NCI-H1417 treated with DMSO at 0.1 percent for 48 hours (cell line): Measurements from ENCODE around the gene VBP1.
"Not testable (repeated sequence)": the region's sequence is repeated elsewhere in the genome, so short reads cannot be mapped to it uniquely, and the experiment has no call there.

Experiments
- DNase-seq: peaks from one replicate; lab custom pipeline; 2025; lab: John Stamatoyannopoulos, UW

The VBP1 gene

GRCh38 chrX:155216179-155216939 lies at the start of gene VBP1:
VBP1 (plus strand) TSS chrX:155216460; CDS start chrX:155216483, 23 bp downstream.
- peak; percentile 58 for DNase-seq

GRCh38 chrX:155169881-155170280 lies 46.4 kb upstream of the VBP1 start:
- no peak for DNase-seq

GRCh38 chrX:155179346-155179997 lies 36.8 kb upstream of the VBP1 start:
- DNase-seq = no peak

- DNase-seq = no peak
Observed at GRCh38 chrX:155188786-155189185, 27.5 kb upstream of the VBP1 start.

- DNase-seq = no peak
Observed at GRCh38 chrX:155211208-155211607, 5.1 kb upstream of the VBP1 start.

- DNase-seq = no peak
Observed at GRCh38 chrX:155213731-155214130, 2.5 kb upstream of the VBP1 start.

- no peak for DNase-seq
Observed at GRCh38 chrX:155215443-155216178, 649 bp upstream of the VBP1 start.

GRCh38 chrX:155216940-155217440 lies 730 bp downstream of the VBP1 start:
- no peak for DNase-seq

GRCh38 chrX:155218777-155219176 lies 2.5 kb downstream of the VBP1 start:
- no peak for DNase-seq

GRCh38 chrX:155221351-155221750 lies 5.1 kb downstream of the VBP1 start:
- no peak for DNase-seq

GRCh38 chrX:155223746-155224145 lies 7.5 kb downstream of the VBP1 start:
- DNase-seq = not testable (repeated sequence)

- DNase-seq = no peak
Observed at GRCh38 chrX:155225774-155226173, 9.5 kb downstream of the VBP1 start.

GRCh38 chrX:155231163-155231562 lies 14.9 kb downstream of the VBP1 start:
- no peak for DNase-seq

GRCh38 chrX:155235891-155236290 lies 19.6 kb downstream of the VBP1 start:
- no peak for DNase-seq

GRCh38 chrX:155237719-155238118 lies 21.5 kb downstream of the VBP1 start:
- DNase-seq = no peak

GRCh38 chrX:155242300-155242699 lies 26.0 kb downstream of the VBP1 start:
- DNase-seq = no peak

GRCh38 chrX:155246748-155247147 lies 30.5 kb downstream of the VBP1 start:
- DNase-seq = no peak

GRCh38 chrX:155247497-155247896 lies 31.2 kb downstream of the VBP1 start:
- DNase-seq = no peak

GRCh38 chrX:155251391-155251790 lies 35.1 kb downstream of the VBP1 start:
- DNase-seq = no peak

- no peak for DNase-seq
Observed at GRCh38 chrX:155259752-155260151, 43.5 kb downstream of the VBP1 start.

- DNase-seq = no peak
Observed at GRCh38 chrX:155262970-155263754, 46.9 kb downstream of the VBP1 start.
